ENCODE results near the gene GALT.

- TF ChIP-seq POLR2A (IDR thresholded peaks at IDR 0.05) (no peak), EP300 (IDR thresholded peaks at IDR 0.05) (no peak), POLR2AphosphoS5 (IDR thresholded peaks at IDR 0.05) (no peak)
- TF ChIP-seq, protein P1, sequence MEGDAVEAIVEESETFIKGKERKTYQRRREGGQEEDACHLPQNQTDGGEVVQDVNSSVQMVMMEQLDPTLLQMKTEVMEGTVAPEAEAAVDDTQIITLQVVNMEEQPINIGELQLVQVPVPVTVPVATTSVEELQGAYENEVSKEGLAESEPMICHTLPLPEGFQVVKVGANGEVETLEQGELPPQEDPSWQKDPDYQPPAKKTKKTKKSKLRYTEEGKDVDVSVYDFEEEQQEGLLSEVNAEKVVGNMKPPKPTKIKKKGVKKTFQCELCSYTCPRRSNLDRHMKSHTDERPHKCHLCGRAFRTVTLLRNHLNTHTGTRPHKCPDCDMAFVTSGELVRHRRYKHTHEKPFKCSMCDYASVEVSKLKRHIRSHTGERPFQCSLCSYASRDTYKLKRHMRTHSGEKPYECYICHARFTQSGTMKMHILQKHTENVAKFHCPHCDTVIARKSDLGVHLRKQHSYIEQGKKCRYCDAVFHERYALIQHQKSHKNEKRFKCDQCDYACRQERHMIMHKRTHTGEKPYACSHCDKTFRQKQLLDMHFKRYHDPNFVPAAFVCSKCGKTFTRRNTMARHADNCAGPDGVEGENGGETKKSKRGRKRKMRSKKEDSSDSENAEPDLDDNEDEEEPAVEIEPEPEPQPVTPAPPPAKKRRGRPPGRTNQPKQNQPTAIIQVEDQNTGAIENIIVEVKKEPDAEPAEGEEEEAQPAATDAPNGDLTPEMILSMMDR (IDR thresholded peaks at IDR 0.05), result no peak
These were observed 29.4 kb downstream of the GALT start for GRCh38 chr9:34675869-34676268.

All from stomach (tissue), 4 donors.